Right cardiac atrium (tissue), 5 donors: ENCODE data around the gene NT5C1B. TPM values are rescaled to one million over a fixed set of nuclear protein-coding genes. Genes with fewer than 3 reads are reported as not detected.

ENCODE experiments used
- ATAC-seq, 2 donors: fragments of 200-7000 bp; cut with Tn5 transposase; one replicate each; pipeline versions ENCODE4 v1.8.0 to v1.9.1; 2020; ENCODE audit warnings: moderate library complexity in 2 of 2, mild to moderate bottlenecking in 1 of 2
- DNase-seq, 3 donors: peaks; one replicate each; pipeline ENCODE4 v3.0.0-alpha.2; 2020
- H3K27ac ChIP-seq: one replicate; pipeline ENCODE4 v1.5.1; 2013; ENCODE audit warnings: mild to moderate bottlenecking, low read length, control low read depth, moderate library complexity
- H3K27me3 ChIP-seq: one replicate; pipeline ENCODE4 v1.6.1; 2013; ENCODE audit not compliant: control insufficient read depth, insufficient read depth
- H3K4me1 ChIP-seq: one replicate; pipeline ENCODE4 v1.6.1; 2013; ENCODE audit warnings: low read length; ENCODE audit not compliant: control insufficient read depth, insufficient read depth
- H3K4me3 ChIP-seq: one replicate; pipeline ENCODE4 v1.5.1; 2013; ENCODE audit warnings: low read length, control low read depth
- H3K9me3 ChIP-seq: one replicate; pipeline ENCODE4 v1.6.1; 2013; ENCODE audit warnings: low read length; ENCODE audit not compliant: control insufficient read depth
- whole genome bisulfite sequencing: extraction: QIAGEN DNeasy Blood & Tissue Kit; methylation state at CpG from one replicate; pipeline ENCODE4 v1.1.7; 2013; 5-methylcytosine and 5-hydroxymethylcytosine counted together
- intact Hi-C, 4 donors: fragments of 100-400 bp; cut with DNase I; formaldehyde crosslinking; loops; one replicate each; pipeline versions ENCODE4 v1.11.0 to v1.14.0; 2022 to 2023
- polyA plus RNA-seq: library from polyadenylated mRNA; stranded (reverse); fragments of 200-250 nt; gene quantifications from one replicate; pipeline ENCODE4 v1.2.3, GENCODE V29; 2013
- total RNA-seq, 4 donors: library from RNA; stranded (reverse); fragmentation: NEBNext Ultra II Directional; extraction: Animal tissue kit (Norgen Biotek cat#: 25700); gene quantifications; one replicate each; pipeline ENCODE4 v1.2.1, GENCODE V29; 2021
- donor health status: healthy with polysubstance abuse.
- donor health status: DM: no; HTN: yes; CAD: no.
- donor health status: DM: no; HTN: no; CAD: no.
- donor health status: DM: no; HTN: yes; CAD: no; lungs with severe emphysema.
- donor health status: DM: yes; HTN: yes; CAD: no.

Gene NT5C1B
- total and polyA plus RNA-seq, 5 donors: not detected

- no peak for ATAC-seq
- Histone ChIP-seq H3K4me1 (no peaks in the 10 kb centered on the region), H3K9me3 (no peaks in the 10 kb centered on the region), H3K4me3 (no peak overlapping the region), H3K27ac (no peak overlapping the region), H3K27me3 (no peaks in the 10 kb centered on the region)
- intact Hi-C loops: no loop called here
- WGBS: 94% methylated on average over 3 of the region's 3 CpGs
- no peak for DNase-seq
Measured at GRCh38 chr2:18580606-18581005, 8.8 kb downstream of the NT5C1B start.

- DNase-seq (no peak), ATAC-seq (no peak)
- H3K27me3 ChIP-seq: no peaks in the 10 kb centered on the region
- H3K4me3 ChIP-seq: no peak overlapping the region
- no peak overlapping the region for H3K27ac ChIP-seq
- no peaks in the 10 kb centered on the region for H3K9me3 ChIP-seq
- no peaks in the 10 kb centered on the region for H3K4me1 ChIP-seq
- intact Hi-C loops: no loop called here
Measured at GRCh38 chr2:18578033-18578432, 11.3 kb downstream of the NT5C1B start.

DNA sequence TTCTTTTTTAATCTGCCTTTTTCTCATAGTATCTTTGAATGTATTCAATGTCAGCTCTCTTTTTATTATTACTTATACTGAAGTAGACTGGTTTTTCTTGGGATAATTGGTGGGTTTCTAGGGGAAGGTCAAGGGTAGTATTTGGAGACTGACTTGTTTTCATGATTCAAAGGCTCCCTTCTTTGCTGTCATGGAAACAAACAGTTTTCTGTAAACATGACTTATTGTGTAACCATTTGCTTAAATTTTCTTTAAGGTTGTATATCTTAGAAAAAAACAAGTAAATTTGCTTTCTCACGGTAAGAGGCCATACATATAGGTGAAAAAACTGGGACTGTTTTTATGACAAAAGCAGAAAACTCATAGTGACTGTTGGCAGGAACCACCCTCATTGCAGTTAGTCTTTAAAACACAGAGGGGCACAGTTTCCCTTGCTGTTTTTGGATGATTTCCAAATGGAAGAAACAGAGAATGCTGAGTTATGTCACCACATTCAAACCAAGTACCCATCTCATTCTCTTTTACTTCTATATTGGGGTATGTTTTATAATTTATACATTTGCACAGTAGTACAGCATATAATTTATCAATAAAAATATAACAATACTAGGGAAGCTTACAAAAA lies 23.1 kb downstream of the NT5C1B start:
- Histone ChIP-seq H3K27me3 (no peaks in the 10 kb centered on the region), H3K9me3 (no peaks in the 10 kb centered on the region), H3K27ac (no peak overlapping the region), H3K4me3 (no peak overlapping the region), H3K4me1 (no peaks in the 10 kb centered on the region)
- intact Hi-C loops: no loop called here
- ATAC-seq: no peak
- DNase-seq: no peak
- WGBS: 77% methylated on average over 1 of the region's 1 CpG

- H3K27ac ChIP-seq: peak overlapping the region; percentile 96
- WGBS: under 1% methylated on average over 3 of the region's 3 CpGs
- ATAC-seq: no peak
- no peaks in the 10 kb centered on the region for H3K9me3 ChIP-seq
- intact Hi-C loops: no loop called here
- peak overlapping the region; percentile 87 for H3K4me3 ChIP-seq
- peaks cover 6% of the 10 kb centered on the region for H3K4me1 ChIP-seq
- no peak for DNase-seq
- no peaks in the 10 kb centered on the region for H3K27me3 ChIP-seq
Measured at GRCh38 chr2:18560797-18561085, 28.6 kb downstream of the NT5C1B start.

GRCh38 chr2:18560031-18560796 lies 29.2 kb downstream of the NT5C1B start, which contains the start of gene RDH14:
RDH14 (minus strand) TSS chr2:18560653; CDS start chr2:18560572, 81 bp downstream.
- WGBS: under 1% methylated on average over 81 of the region's 81 CpGs
- intact Hi-C loops: no loop called here
- Histone ChIP-seq H3K9me3 (no peaks in the 10 kb centered on the region), H3K4me1 (peaks cover 6% of the 10 kb centered on the region), H3K4me3 (peak within 1 kb of the TSS; percentile 87), H3K27ac (peak within 1 kb of the TSS; percentile 96), H3K27me3 (no peaks in the 10 kb centered on the region)
- ATAC-seq (peak; percentile 99), DNase-seq (peak; percentile 94 to 97 (median 97))

- peak overlapping the region; percentile 96 for H3K27ac ChIP-seq
- ATAC-seq (no peak), DNase-seq (peak in 2 of 3 donors; percentile 6 to 26)
- WGBS: 1% methylated on average over 11 of the region's 11 CpGs
- H3K27me3 ChIP-seq: no peaks in the 10 kb centered on the region
- H3K4me3 ChIP-seq: peak overlapping the region; percentile 87
- peaks cover 6% of the 10 kb centered on the region for H3K4me1 ChIP-seq
- intact Hi-C loops: no loop called here
- no peaks in the 10 kb centered on the region for H3K9me3 ChIP-seq
Measured at GRCh38 chr2:18559531-18560030, 29.8 kb downstream of the NT5C1B start.

DNA sequence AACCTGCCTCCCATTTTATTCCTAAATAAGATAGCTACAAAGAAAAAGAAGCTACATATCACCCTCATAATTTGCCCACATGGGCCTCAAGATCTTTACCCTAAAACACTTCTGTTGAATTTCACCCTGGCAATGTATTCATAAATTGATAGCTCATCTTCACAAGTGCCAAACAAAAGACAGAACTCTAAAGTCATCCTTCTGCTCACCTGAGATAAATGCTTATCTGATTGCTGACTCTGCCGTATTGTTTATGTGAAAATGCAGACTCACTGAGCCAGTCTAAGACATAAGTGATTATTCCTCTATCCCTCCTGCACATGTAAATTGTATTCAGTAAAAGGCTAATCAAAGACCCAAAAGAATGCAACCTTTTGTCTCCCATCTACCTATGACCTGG lies 30.9 kb downstream of the NT5C1B start:
- H3K27ac ChIP-seq: peak overlapping the region; percentile 58
- H3K9me3 ChIP-seq: no peaks in the 10 kb centered on the region
- intact Hi-C loops: no loop called here
- H3K27me3 ChIP-seq: no peaks in the 10 kb centered on the region
- no peak for DNase-seq
- WGBS: 55% methylated on average over 1 of the region's 1 CpG
- peaks cover 6% of the 10 kb centered on the region for H3K4me1 ChIP-seq
- H3K4me3 ChIP-seq: peak overlapping the region; percentile 87
- no peak for ATAC-seq

- H3K27ac ChIP-seq: no peak overlapping the region
- peak overlapping the region; percentile 22 for H3K4me3 ChIP-seq
- H3K27me3 ChIP-seq: no peaks in the 10 kb centered on the region
- intact Hi-C loops: no loop called here
- peaks cover 6% of the 10 kb centered on the region for H3K4me1 ChIP-seq
- 49% methylated on average over 2 of the region's 2 CpGs for WGBS
- DNase-seq (no peak), ATAC-seq (no peak)
- no peaks in the 10 kb centered on the region for H3K9me3 ChIP-seq
Measured at GRCh38 chr2:18557121-18557520, 32.2 kb downstream of the NT5C1B start.

DNA sequence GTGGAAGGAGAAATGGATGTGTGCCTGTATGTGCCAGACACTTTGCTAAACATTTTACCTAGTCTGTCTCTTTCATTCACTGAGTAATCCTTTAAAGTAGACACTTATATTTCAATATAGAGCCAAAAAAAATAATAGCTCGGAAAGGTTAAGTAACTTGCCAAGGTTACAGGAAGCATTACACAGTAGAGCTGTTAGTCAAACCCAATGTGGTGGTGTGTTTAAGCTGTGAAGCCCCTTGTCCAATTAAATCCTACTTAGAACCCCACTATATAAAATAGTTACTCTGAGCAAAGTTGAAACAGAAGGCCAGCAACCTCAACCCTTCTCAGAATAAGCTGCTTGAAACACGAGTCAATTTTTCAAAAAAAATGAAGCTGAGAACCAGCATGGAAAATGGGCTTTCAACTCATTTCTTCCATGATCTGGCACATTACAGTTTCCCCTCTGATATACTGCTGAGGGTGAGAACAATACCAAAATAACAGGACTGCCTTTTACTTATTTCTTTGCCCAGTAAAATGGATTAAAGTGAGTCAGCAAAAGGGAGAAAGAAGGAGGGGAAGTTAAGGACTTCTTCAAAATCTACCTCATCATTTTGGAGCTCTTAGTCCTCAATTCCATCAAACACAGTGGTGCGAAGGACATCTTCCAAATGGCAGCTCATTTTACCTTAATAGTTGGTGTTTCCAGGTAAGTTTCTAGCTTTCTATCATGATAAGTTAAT lies 36.9 kb downstream of the NT5C1B start:
- no peak for DNase-seq
- Histone ChIP-seq H3K4me3 (no peak overlapping the region), H3K4me1 (peaks cover 2% of the 10 kb centered on the region), H3K27me3 (no peaks in the 10 kb centered on the region), H3K9me3 (no peaks in the 10 kb centered on the region), H3K27ac (no peak overlapping the region)
- ATAC-seq: peak in 1 of 2 donors; percentile 62
- 55% methylated on average over 3 of the region's 3 CpGs for WGBS
- intact Hi-C loops: no loop called here

DNA sequence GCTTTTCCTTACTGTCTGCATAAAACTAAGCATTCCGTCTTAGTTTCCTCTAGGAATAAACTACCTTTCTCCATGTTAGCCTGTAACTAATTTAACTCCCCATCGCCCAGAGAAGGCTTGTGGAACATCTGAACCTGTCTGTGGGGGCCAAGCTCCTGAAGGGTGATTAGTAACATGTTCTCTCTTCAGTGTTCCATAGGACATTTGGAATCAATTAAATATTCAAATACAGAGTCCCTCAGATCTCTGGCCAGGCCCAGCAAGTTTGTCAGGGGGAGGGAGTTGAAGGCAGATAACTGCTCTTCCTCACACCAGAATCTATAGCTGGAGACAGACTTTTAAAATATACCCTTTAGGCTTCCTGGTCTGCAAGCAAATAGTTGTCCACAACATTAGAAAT lies 37.7 kb downstream of the NT5C1B start:
- DNase-seq: no peak
- ATAC-seq: no peak
- Histone ChIP-seq H3K27ac (peak overlapping the region; percentile 26), H3K4me3 (no peak overlapping the region), H3K4me1 (peaks cover 2% of the 10 kb centered on the region), H3K27me3 (no peaks in the 10 kb centered on the region), H3K9me3 (no peaks in the 10 kb centered on the region)
- intact Hi-C loops: no loop called here
- 63% methylated on average over 2 of the region's 2 CpGs for WGBS

GRCh38 chr2:18551169-18551568 lies 38.2 kb downstream of the NT5C1B start:
- WGBS: 95% methylated on average over 1 of the region's 1 CpG
- Histone ChIP-seq H3K9me3 (no peaks in the 10 kb centered on the region), H3K27ac (no peak overlapping the region), H3K4me1 (peaks cover 2% of the 10 kb centered on the region), H3K4me3 (no peak overlapping the region), H3K27me3 (no peaks in the 10 kb centered on the region)
- intact Hi-C loops: no loop called here
- no peak for DNase-seq
- ATAC-seq: no peak
